ENCODE data around the gene CALY.

CALY gene

DNA sequence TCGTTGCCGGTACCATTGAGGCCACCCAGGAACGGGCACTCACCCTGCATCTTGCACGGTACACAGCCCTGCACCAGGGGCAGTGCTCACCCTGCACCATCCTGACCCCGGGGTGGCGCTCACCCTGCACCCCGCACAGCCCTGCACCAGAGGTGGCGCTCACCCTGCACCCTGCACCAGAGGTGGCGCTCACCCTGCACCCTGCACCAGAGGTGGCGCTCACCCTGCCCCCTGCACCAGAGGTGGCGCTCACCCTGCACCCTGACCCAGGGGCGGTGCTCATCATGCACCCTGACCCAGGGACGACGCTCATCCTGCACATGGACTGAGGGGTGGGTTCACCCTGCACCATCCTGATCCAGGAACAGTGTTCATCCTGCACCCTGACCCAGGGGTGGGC, 34.5 kb downstream of the CALY start:
- Histone ChIP-seq H3K36me3 (ENCODE audit: insufficient read depth, low read depth, low read length) (peaks cover 42% of the 10 kb centered on the region), H3K4me1 (ENCODE audit: insufficient read depth, low read length) (no peaks in the 10 kb centered on the region), H3K27ac (ENCODE audit: low read length) (no peak overlapping the region)

DNA sequence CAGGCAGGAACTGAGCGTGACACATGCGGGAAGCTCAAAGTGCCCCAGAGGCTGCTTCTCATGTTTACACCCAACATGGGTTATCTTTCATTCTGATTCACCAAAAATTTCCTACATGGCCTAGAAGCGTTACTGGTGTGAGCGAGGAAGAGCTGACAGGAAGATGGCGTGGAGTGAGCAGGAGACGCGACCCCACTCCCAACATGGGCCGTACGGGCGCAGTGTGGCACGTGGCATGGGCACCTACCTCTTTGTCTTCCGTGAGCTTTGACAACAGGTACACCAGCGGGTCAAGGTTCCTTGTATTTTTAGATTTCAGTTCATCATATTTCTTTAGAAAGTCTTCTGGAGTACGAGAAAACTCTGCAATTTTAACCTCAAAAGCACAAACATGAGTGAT, 37.0 kb downstream of the CALY start:
- H3K4me3 ChIP-seq (ENCODE audit: low read length): no peak overlapping the region
- H3K27ac ChIP-seq (ENCODE audit: low read length): no peak overlapping the region
- no peaks in the 10 kb centered on the region for H3K9me3 ChIP-seq (ENCODE audit: insufficient read depth, low read depth, low read length)
- H3K36me3 ChIP-seq (ENCODE audit: insufficient read depth, low read depth, low read length): peaks cover 61% of the 10 kb centered on the region
- no peaks in the 10 kb centered on the region for H3K4me1 ChIP-seq (ENCODE audit: insufficient read depth, low read length)
- no peak overlapping the region for H3K9ac ChIP-seq (ENCODE audit: low read depth, low read length)
- H3K27me3 ChIP-seq (ENCODE audit: insufficient read depth, low read length): no peaks in the 10 kb centered on the region

More for the DNA sequence above, 34.5 kb downstream of the CALY start:
- Histone ChIP-seq H3K27me3 (ENCODE audit: insufficient read depth, low read length) (no peaks in the 10 kb centered on the region), H3K9ac (ENCODE audit: low read depth, low read length) (no peak overlapping the region), H3K4me3 (ENCODE audit: low read length) (no peak overlapping the region), H3K9me3 (ENCODE audit: insufficient read depth, low read depth, low read length) (no peaks in the 10 kb centered on the region)

DNA sequence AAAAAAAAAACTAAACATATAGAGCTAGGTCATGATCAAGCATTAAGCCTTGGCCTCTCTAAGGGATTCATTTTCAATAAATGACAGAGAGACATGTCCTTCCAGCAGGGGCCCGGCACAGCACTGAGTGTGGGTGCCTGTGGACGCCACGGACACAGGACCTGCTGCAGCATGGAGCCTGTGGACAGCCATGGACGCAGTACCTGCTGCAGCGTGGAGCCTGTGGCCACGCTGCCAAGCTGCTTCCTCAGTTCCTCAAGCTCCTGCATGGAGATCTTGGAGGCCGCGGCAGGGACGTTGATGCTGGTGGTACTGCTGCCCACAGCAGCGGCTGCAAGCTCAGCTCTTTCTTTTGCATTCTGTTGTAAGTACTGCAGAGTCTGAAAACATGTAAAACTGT, 37.5 kb downstream of the CALY start:
- no peaks in the 10 kb centered on the region for H3K9me3 ChIP-seq (ENCODE audit: insufficient read depth, low read depth, low read length)
- H3K4me3 ChIP-seq (ENCODE audit: low read length): no peak overlapping the region
- peaks cover 66% of the 10 kb centered on the region for H3K36me3 ChIP-seq (ENCODE audit: insufficient read depth, low read depth, low read length)
- no peaks in the 10 kb centered on the region for H3K4me1 ChIP-seq (ENCODE audit: insufficient read depth, low read length)
- H3K27me3 ChIP-seq (ENCODE audit: insufficient read depth, low read length): no peaks in the 10 kb centered on the region
- no peak overlapping the region for H3K27ac ChIP-seq (ENCODE audit: low read length)
- H3K9ac ChIP-seq (ENCODE audit: low read depth, low read length): no peak overlapping the region

DNA sequence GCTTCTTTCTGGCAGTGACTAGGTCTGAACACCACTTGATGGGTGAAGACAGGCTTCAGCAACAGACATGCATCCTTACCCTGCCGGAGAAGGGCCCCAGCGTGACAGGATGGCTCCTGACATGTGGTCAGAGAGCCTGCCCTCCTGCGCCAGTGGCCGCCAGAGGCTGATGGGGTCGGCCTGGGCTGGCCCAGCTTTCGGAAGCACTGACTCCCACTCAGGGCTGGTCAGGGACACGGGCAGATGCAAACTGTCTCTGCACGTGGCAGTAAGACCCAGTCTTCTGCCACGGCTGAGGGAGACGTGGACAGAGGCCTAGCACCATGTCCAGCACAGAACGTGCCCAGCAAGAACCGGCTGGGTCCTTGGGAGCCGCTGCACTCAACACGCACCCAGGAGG, 38.2 kb downstream of the CALY start:
- no peaks in the 10 kb centered on the region for H3K4me1 ChIP-seq (ENCODE audit: insufficient read depth, low read length)
- H3K4me3 ChIP-seq (ENCODE audit: low read length): no peak overlapping the region
- no peaks in the 10 kb centered on the region for H3K9me3 ChIP-seq (ENCODE audit: insufficient read depth, low read depth, low read length)
- H3K9ac ChIP-seq (ENCODE audit: low read depth, low read length): no peak overlapping the region
- no peaks in the 10 kb centered on the region for H3K27me3 ChIP-seq (ENCODE audit: insufficient read depth, low read length)
- H3K27ac ChIP-seq (ENCODE audit: low read length): no peak overlapping the region
- H3K36me3 ChIP-seq (ENCODE audit: insufficient read depth, low read depth, low read length): peaks cover 73% of the 10 kb centered on the region

DNA sequence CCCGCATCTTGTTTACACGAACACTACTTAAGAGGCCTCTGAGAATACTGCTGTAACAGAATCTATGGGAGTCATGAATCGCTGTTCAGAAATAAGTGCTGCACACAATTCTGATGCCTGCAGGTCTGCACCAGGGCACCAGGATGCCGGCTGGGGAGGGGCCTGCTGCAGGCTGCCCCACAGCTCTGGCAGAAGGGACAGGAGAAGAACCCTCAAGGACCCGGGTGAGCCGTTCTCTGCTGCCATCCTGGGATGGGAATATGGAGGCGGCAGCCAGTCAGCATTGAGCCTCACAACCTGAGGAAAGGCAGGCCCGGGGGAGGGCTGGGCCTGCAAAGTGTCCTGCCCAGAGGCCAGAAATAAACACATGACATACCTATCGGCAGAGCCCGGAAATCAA, 39.2 kb downstream of the CALY start:
- no peak overlapping the region for H3K27ac ChIP-seq (ENCODE audit: low read length)
- no peaks in the 10 kb centered on the region for H3K27me3 ChIP-seq (ENCODE audit: insufficient read depth, low read length)
- peaks cover 80% of the 10 kb centered on the region for H3K36me3 ChIP-seq (ENCODE audit: insufficient read depth, low read depth, low read length)
- H3K4me1 ChIP-seq (ENCODE audit: insufficient read depth, low read length): no peaks in the 10 kb centered on the region
- no peak overlapping the region for H3K9ac ChIP-seq (ENCODE audit: low read depth, low read length)
- H3K9me3 ChIP-seq (ENCODE audit: insufficient read depth, low read depth, low read length): no peaks in the 10 kb centered on the region
- no peak overlapping the region for H3K4me3 ChIP-seq (ENCODE audit: low read length)

DNA sequence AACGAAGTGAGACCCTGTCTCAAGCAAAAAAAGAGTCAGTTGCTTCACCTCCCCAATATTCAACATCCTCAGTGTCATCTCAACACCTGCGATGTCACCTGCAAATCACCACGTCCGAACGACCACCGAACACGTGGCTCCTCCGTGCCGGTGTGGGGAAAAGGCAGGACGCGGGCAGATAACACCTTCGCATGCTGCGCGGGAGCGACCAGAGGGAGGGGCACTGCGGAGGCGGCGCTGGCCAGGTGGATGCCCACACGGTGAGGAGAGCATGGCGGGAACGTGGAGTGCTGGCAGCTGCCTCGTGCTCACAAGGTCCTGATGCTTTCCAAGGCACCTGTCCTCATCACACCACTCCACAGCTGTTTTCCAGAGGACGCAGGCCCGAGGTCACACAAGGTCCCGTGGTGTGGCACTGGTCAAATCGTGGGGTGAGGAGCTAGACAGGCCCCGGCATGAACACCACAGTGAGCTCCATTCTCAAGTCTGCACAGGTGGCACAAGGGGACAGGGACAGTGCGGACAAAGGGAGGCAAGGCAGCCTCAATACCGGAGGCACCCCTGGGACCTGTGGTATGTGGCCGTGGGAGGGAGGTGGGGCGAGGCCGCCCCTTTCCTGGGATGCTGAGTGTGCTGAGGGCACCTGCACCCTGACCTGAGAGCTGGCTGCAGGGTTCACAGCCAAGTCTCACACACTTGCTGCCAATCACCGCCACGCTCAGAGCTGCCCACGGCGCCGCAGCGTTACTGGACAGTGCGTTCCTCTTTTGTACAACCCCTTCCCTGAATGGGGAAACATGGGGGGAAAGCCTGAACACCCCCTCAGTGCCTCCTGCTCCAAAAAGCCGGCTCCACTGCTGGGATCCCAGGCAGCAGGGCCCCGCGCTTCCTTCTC, 41.0 kb downstream of the CALY start:
- H3K27ac ChIP-seq (ENCODE audit: low read length): no peak overlapping the region
- H3K4me1 ChIP-seq (ENCODE audit: insufficient read depth, low read length): no peaks in the 10 kb centered on the region
- H3K9ac ChIP-seq (ENCODE audit: low read depth, low read length): no peak overlapping the region
- peaks cover 84% of the 10 kb centered on the region for H3K36me3 ChIP-seq (ENCODE audit: insufficient read depth, low read depth, low read length)
- H3K4me3 ChIP-seq (ENCODE audit: low read length): no peak overlapping the region
- no peaks in the 10 kb centered on the region for H3K9me3 ChIP-seq (ENCODE audit: insufficient read depth, low read depth, low read length)
- no peaks in the 10 kb centered on the region for H3K27me3 ChIP-seq (ENCODE audit: insufficient read depth, low read length)

DNA sequence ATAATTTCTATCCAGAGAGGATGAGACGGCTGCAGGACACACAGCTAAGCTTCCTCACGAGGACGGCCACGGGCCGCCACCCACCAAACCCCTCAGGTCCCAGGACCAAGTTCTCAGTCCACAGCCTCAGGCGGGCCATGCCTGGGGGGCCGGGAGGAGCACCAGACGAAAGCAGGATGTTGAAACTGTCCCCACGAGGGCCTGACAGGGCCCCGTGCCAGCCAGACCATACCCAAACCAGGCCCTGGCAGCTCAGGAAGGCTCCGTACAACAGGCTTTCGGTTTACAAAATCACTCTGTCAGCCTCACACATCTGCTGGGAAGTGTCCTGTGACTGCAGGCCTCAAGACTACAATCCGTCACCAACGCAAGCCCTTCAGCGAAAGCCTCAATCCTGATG, 42.5 kb downstream of the CALY start:
- no peak overlapping the region for H3K27ac ChIP-seq (ENCODE audit: low read length)
- no peaks in the 10 kb centered on the region for H3K27me3 ChIP-seq (ENCODE audit: insufficient read depth, low read length)
- H3K36me3 ChIP-seq (ENCODE audit: insufficient read depth, low read depth, low read length): peaks cover 79% of the 10 kb centered on the region
- no peaks in the 10 kb centered on the region for H3K4me1 ChIP-seq (ENCODE audit: insufficient read depth, low read length)
- H3K9me3 ChIP-seq (ENCODE audit: insufficient read depth, low read depth, low read length): no peaks in the 10 kb centered on the region
- no peak overlapping the region for H3K4me3 ChIP-seq (ENCODE audit: low read length)
- H3K9ac ChIP-seq (ENCODE audit: low read depth, low read length): no peak overlapping the region

DNA sequence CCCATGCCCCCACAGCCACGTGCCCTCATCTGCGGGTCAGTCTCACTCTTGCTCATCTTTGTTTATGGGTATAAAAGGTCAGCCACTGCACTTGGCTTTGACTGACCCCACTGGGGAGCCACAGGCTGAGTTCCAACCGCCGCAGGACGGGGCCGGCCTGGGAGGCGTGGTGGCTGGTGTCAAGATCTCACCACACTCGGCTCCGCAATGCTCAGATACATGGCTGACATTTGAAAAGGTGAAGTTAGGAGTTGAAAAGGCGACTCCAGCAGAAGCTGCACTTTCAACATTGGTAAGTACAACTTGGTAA, 42.9 kb downstream of the CALY start:
- H3K4me1 ChIP-seq (ENCODE audit: insufficient read depth, low read length): no peaks in the 10 kb centered on the region
- H3K27me3 ChIP-seq (ENCODE audit: insufficient read depth, low read length): no peaks in the 10 kb centered on the region
- H3K36me3 ChIP-seq (ENCODE audit: insufficient read depth, low read depth, low read length): peaks cover 78% of the 10 kb centered on the region
- no peak overlapping the region for H3K9ac ChIP-seq (ENCODE audit: low read depth, low read length)
- H3K4me3 ChIP-seq (ENCODE audit: low read length): no peak overlapping the region
- H3K27ac ChIP-seq (ENCODE audit: low read length): no peak overlapping the region
- no peaks in the 10 kb centered on the region for H3K9me3 ChIP-seq (ENCODE audit: insufficient read depth, low read depth, low read length)

DNA sequence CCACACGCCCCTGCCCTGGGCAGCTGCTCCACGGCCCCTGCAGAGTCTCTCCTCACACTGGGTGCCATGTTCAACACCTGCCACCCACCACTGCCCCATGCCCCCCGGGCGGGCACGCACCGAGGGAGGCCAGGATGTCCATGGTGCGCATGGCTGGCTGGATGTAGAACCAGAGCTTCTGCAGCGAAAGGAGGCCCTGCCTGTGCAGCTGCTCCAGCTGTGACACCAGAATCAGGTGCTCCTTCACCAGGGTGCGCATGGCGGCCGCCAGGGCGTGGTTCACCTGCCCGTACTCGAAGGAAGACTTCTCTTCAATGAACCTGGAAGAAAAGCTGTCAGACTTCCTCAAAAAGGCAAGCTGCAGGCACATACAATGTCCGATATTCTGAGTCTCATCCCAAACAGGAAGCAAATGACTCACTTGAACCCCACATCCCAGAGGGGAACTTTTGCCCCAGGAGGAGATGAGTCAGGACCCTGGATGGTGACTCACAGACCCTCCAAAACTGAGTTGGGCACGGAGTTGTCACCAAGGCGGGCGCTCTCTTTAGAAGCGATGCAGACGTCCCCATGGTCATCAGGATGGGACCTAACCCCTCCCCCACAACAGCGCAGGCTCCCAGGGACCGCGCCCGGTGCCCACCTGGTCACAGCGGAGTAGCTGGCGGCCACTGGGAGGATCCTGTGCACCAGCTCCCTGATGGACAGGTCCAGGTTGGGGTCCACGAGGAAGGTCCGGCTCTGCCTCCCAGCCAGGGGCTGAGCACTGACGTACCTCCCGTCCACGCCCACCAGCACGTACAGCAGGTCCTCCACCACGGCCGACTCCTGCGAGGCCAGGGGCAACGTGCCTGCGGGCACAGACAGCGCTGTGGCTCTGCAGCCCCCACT, 43.5 kb downstream of the CALY start:
- no peaks in the 10 kb centered on the region for H3K4me1 ChIP-seq (ENCODE audit: insufficient read depth, low read length)
- no peaks in the 10 kb centered on the region for H3K27me3 ChIP-seq (ENCODE audit: insufficient read depth, low read length)
- H3K36me3 ChIP-seq (ENCODE audit: insufficient read depth, low read depth, low read length): peaks cover 76% of the 10 kb centered on the region
- no peaks in the 10 kb centered on the region for H3K9me3 ChIP-seq (ENCODE audit: insufficient read depth, low read depth, low read length)
- H3K27ac ChIP-seq (ENCODE audit: low read length): no peak overlapping the region
- no peak overlapping the region for H3K4me3 ChIP-seq (ENCODE audit: low read length)
- no peak overlapping the region for H3K9ac ChIP-seq (ENCODE audit: low read depth, low read length)

DNA sequence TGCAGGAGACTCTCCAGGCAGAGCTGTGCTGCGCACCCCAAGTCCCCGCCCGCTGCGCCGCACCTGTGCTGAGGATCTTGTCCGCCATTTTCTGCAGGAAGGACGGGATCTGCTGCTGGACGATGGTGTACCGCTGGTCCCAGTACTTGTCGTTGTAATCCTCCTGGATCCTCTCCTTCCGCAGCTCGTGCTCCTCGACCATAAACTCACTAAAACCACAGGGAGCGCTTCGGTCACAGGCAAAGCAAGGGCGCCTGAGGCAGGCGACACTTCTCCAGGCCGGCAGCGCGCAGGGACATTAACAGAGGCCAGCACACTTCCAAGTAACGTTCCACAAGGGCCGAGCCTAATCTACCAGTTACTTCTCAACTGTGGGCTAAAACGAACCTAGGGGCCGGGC, 46.9 kb downstream of the CALY start:
- H3K36me3 ChIP-seq (ENCODE audit: insufficient read depth, low read depth, low read length): peaks cover 75% of the 10 kb centered on the region

DNA sequence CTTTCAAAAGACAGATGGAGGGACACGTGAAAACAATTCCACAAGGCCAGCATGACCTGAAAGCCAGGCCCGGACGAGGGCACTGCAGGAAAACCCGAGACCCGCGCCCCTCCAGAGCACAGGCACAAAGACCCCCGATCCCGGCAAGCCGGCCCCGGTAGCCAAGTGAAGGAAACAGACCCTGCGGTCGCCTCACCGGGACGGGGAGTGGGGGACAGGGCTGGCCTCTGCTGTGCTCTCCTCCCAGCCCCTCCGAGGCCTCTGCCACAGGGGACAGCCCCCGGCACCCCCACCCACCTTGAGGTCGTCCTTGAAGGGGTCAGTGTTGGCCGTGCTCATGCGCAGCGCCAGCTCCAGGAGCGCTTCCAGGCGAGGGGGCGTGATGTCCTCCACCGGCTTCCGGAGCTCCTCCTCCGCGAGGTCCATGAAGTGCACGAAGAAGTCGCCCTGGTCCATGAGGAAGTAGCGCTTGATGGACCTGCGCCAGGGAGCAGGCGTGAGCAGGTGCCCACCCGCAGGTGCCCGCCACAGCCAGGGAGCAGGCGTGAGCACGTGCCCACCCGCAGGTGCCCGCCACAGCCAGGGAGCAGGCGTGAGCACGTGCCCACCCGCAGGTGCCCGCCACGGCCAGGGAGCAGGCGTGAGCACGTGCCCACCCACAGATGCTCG, 48.7 kb downstream of the CALY start:
- H3K36me3 ChIP-seq (ENCODE audit: insufficient read depth, low read depth, low read length): peaks cover 76% of the 10 kb centered on the region
- no peak overlapping the region for H3K27ac ChIP-seq (ENCODE audit: low read length)
- H3K4me1 ChIP-seq (ENCODE audit: insufficient read depth, low read length): no peaks in the 10 kb centered on the region
- no peak overlapping the region for H3K9ac ChIP-seq (ENCODE audit: low read depth, low read length)
- no peaks in the 10 kb centered on the region for H3K27me3 ChIP-seq (ENCODE audit: insufficient read depth, low read length)
- no peak overlapping the region for H3K4me3 ChIP-seq (ENCODE audit: low read length)
- H3K9me3 ChIP-seq (ENCODE audit: insufficient read depth, low read depth, low read length): no peaks in the 10 kb centered on the region

More for the DNA sequence above, 46.9 kb downstream of the CALY start:
- H3K4me3 ChIP-seq (ENCODE audit: low read length): no peak overlapping the region
- no peak overlapping the region for H3K27ac ChIP-seq (ENCODE audit: low read length)
- no peaks in the 10 kb centered on the region for H3K27me3 ChIP-seq (ENCODE audit: insufficient read depth, low read length)
- H3K9me3 ChIP-seq (ENCODE audit: insufficient read depth, low read depth, low read length): no peaks in the 10 kb centered on the region
- no peak overlapping the region for H3K9ac ChIP-seq (ENCODE audit: low read depth, low read length)
- H3K4me1 ChIP-seq (ENCODE audit: insufficient read depth, low read length): no peaks in the 10 kb centered on the region
